KBM-7 (cell line): Measurements from ENCODE around the gene PRR7.
"Not testable (repeated sequence)": the region's sequence is repeated elsewhere in the genome, so short reads cannot be mapped to it uniquely, and the experiment has no call there.

Source experiments
- DNase-seq: peaks from one replicate; pipeline ENCODE4 v3.0.0-alpha.2; 2015
- in situ Hi-C: fragments of 300-500 bp; cut with MboI; formaldehyde crosslinking; loops from 2 replicates; pipeline ENCODE4 v1.14.3; 2020; ENCODE audit warnings: low sequenced_read_pairs, low pct_unique_long_range_greater_than_20kb, mixed read lengths

PRR7 gene

GRCh38 chr5:177446200-177447065, at the start of gene PRR7:
Gene PRR7, plus strand, starts transcription at chr5:177446814. Its CDS starts 8,254 bp downstream, at chr5:177455068.
- in situ Hi-C loops = no loop called here
- peak; percentile 75 for DNase-seq

- in situ Hi-C loops = no loop called here
- no peak for DNase-seq
Measured at GRCh38 chr5:177397875-177398390, 48.7 kb upstream of the PRR7 start.

GRCh38 chr5:177399997-177400868, 46.4 kb upstream of the PRR7 start, which contains the start of gene PFN3:
Gene PFN3, minus strand, starts transcription at chr5:177400661. Its CDS starts 85 bp downstream, at chr5:177400576.
- no peak for DNase-seq
- in situ Hi-C loops = no loop called here

- DNase-seq = no peak
- in situ Hi-C loops = no loop called here
Measured at GRCh38 chr5:177402271-177403043, 44.2 kb upstream of the PRR7 start.

- in situ Hi-C loops = no loop called here
- DNase-seq = no peak
Measured at GRCh38 chr5:177403102-177403791, 43.4 kb upstream of the PRR7 start.

- in situ Hi-C loops = no loop called here
- peak; percentile 86 for DNase-seq
Measured at GRCh38 chr5:177403792-177404640, 42.6 kb upstream of the PRR7 start.

- DNase-seq = no peak
Measured at GRCh38 chr5:177404641-177405179, 41.9 kb upstream of the PRR7 start.

GRCh38 chr5:177405312-177405711, 41.3 kb upstream of the PRR7 start:
- no peak for DNase-seq
- in situ Hi-C loops = no loop called here

More at GRCh38 chr5:177404641-177405179, 41.9 kb upstream of the PRR7 start:
- in situ Hi-C loops = no loop called here

- DNase-seq = peak; percentile 75
- in situ Hi-C loops = no loop called here
Measured at GRCh38 chr5:177405805-177406204, 40.8 kb upstream of the PRR7 start.

GRCh38 chr5:177409043-177409801, 37.4 kb upstream of the PRR7 start, which contains the start of gene F12:
Gene F12, minus strand, starts transcription at chr5:177409564. Its CDS starts 37 bp downstream, at chr5:177409527.
- in situ Hi-C loops = no loop called here
- DNase-seq = no peak

GRCh38 chr5:177410575-177410974, 36.0 kb upstream of the PRR7 start:
- DNase-seq = no peak
- in situ Hi-C loops = no loop called here

GRCh38 chr5:177412603-177413233, 33.9 kb upstream of the PRR7 start:
- no peak for DNase-seq
- in situ Hi-C loops = no loop called here

GRCh38 chr5:177414481-177414880, 32.1 kb upstream of the PRR7 start:
- in situ Hi-C loops = no loop called here
- no peak for DNase-seq

GRCh38 chr5:177417081-177417480, 29.5 kb upstream of the PRR7 start:
- DNase-seq, in situ Hi-C loops: not testable (repeated sequence)

GRCh38 chr5:177419046-177419445, 27.6 kb upstream of the PRR7 start:
- DNase-seq = no peak

GRCh38 chr5:177420472-177420871, 26.1 kb upstream of the PRR7 start:
- DNase-seq, in situ Hi-C loops: not testable (repeated sequence)

More at GRCh38 chr5:177419046-177419445, 27.6 kb upstream of the PRR7 start:
- in situ Hi-C loops = no loop called here
